ENCODE measurements around the gene ATP9B.

The ATP9B gene

GRCh38 chr18:79377187-79377891 is 308.1 kb downstream of the ATP9B start:
- H3K4me3 ChIP-seq (replicated peaks; ENCODE audit: low read depth, low read length) = no peak overlapping the region
- TF ChIP-seq CTCF (IDR thresholded peaks at IDR 0.05; ENCODE audit: low read depth, low read length, missing control alignments) = no peak
- DNase-seq (ENCODE audit: extremely low read depth, low read depth) = no peak

GRCh38 chr18:79378536-79379250 is 309.5 kb downstream of the ATP9B start:
- H3K4me3 ChIP-seq (replicated peaks; ENCODE audit: low read depth, low read length) = no peak overlapping the region
- TF ChIP-seq CTCF (IDR thresholded peaks at IDR 0.05; ENCODE audit: low read depth, low read length, missing control alignments) = peak; percentile 93
- no peak for DNase-seq (ENCODE audit: extremely low read depth, low read depth)

- no peak for DNase-seq (ENCODE audit: extremely low read depth, low read depth)
- no peak overlapping the region for H3K4me3 ChIP-seq (replicated peaks; ENCODE audit: low read depth, low read length)
- TF ChIP-seq CTCF (IDR thresholded peaks at IDR 0.05; ENCODE audit: low read depth, low read length, missing control alignments) = no peak
These were observed 310.2 kb downstream of the ATP9B start for GRCh38 chr18:79379251-79379905.

GRCh38 chr18:79379931-79380815 is 311.0 kb downstream of the ATP9B start:
- no peak for TF ChIP-seq CTCF (IDR thresholded peaks at IDR 0.05; ENCODE audit: low read depth, low read length, missing control alignments)
- H3K4me3 ChIP-seq (replicated peaks; ENCODE audit: low read depth, low read length) = no peak overlapping the region

GRCh38 chr18:79380816-79381806 is 311.9 kb downstream of the ATP9B start:
- no peak overlapping the region for H3K4me3 ChIP-seq (replicated peaks; ENCODE audit: low read depth, low read length)
- TF ChIP-seq CTCF (IDR thresholded peaks at IDR 0.05; ENCODE audit: low read depth, low read length, missing control alignments) = peak; percentile 86
- no peak for DNase-seq (ENCODE audit: extremely low read depth, low read depth)

More at GRCh38 chr18:79379931-79380815, 311.0 kb downstream of the ATP9B start:
- no peak for DNase-seq (ENCODE audit: extremely low read depth, low read depth)

All from HFF-Myc (cell line).